ENCODE measurements around the gene TLE5. TPM values are rescaled to one million over a fixed set of nuclear protein-coding genes. Genes with fewer than 3 reads are reported as not detected.

Gene TLE5
- polyA plus RNA-seq, 1 donor (not counting 4 experiments of a cell fraction or from before 2014, with no cell fraction given) = 249 TPM

GRCh38 chr19:3036119-3036976, 25.9 kb downstream of the TLE5 start:
- no peaks in the 10 kb centered on the region for H3K79me2 ChIP-seq (ENCODE audit: control insufficient read depth, insufficient read depth, low read length)
- peak overlapping the region; percentile 76 for H3K27ac ChIP-seq (ENCODE audit: control insufficient read depth, insufficient read depth, low read length)
- TF ChIP-seq EZH2 (IDR thresholded peaks at IDR 0.05; ENCODE audit: low read length) = no peak
- TF ChIP-seq, protein P1, sequence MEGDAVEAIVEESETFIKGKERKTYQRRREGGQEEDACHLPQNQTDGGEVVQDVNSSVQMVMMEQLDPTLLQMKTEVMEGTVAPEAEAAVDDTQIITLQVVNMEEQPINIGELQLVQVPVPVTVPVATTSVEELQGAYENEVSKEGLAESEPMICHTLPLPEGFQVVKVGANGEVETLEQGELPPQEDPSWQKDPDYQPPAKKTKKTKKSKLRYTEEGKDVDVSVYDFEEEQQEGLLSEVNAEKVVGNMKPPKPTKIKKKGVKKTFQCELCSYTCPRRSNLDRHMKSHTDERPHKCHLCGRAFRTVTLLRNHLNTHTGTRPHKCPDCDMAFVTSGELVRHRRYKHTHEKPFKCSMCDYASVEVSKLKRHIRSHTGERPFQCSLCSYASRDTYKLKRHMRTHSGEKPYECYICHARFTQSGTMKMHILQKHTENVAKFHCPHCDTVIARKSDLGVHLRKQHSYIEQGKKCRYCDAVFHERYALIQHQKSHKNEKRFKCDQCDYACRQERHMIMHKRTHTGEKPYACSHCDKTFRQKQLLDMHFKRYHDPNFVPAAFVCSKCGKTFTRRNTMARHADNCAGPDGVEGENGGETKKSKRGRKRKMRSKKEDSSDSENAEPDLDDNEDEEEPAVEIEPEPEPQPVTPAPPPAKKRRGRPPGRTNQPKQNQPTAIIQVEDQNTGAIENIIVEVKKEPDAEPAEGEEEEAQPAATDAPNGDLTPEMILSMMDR (optimal IDR thresholded peaks at IDR 0.05 in 1 of 3, IDR thresholded peaks at IDR 0.05 in 1 of 3, conservative IDR thresholded peaks at IDR 0.05 in 1 of 3; ENCODE audit: extremely low read depth in 1 of 3, insufficient read depth in 2 of 3, low read length in 3 of 3) = peak in 2 of 3 experiments; percentile 5 to 49
- H3K9ac ChIP-seq (ENCODE audit: control insufficient read depth, extremely low read depth, insufficient read depth, low read length) = peak overlapping the region; percentile 79
- DNase-seq (ENCODE audit: low read depth, low spot score) = peak; percentile 33
- H3K9me3 ChIP-seq (ENCODE audit: control insufficient read depth, low read depth, low read length) = no peaks in the 10 kb centered on the region
- no peak for FAIRE-seq
- H3K4me3 ChIP-seq (ENCODE audit: control insufficient read depth in 2 of 3, extremely low read depth in 1 of 3, insufficient read depth in 2 of 3, low read depth in 1 of 3, low read length in 3 of 3) = peak overlapping the region; percentile 35 to 72 (median 65)
- peaks cover 14% of the 10 kb centered on the region for H3K4me1 ChIP-seq (ENCODE audit: control insufficient read depth, extremely low read depth, insufficient read depth, low read length)
- dilution Hi-C loops (cut with MboI; ENCODE audit: extremely low pct_ligation_motif_present, low sequenced_read_pairs) = no loop called here
- H3K9me1 ChIP-seq (ENCODE audit: control insufficient read depth, extremely low read depth, insufficient read depth, low read length) = no peaks in the 10 kb centered on the region
- H4K20me1 ChIP-seq (ENCODE audit: control insufficient read depth, extremely low read depth, insufficient read depth, low read length) = no peaks in the 10 kb centered on the region
- peak overlapping the region; percentile 93 for H2AFZ ChIP-seq (ENCODE audit: control insufficient read depth, low read length)
- H3K27me3 ChIP-seq (ENCODE audit: control insufficient read depth, extremely low read depth, insufficient read depth, low read length) = no peaks in the 10 kb centered on the region
- H3K4me2 ChIP-seq (ENCODE audit: control insufficient read depth, extremely low read depth, insufficient read depth, low read depth, low read length) = peak overlapping the region; percentile 91
- no peaks in the 10 kb centered on the region for H3K36me3 ChIP-seq (ENCODE audit: control insufficient read depth in 2 of 2, extremely low read depth in 1 of 2, insufficient read depth in 2 of 2, low read length in 2 of 2)

GRCh38 chr19:3035542-3036118, 26.7 kb downstream of the TLE5 start:
- Histone ChIP-seq H3K9me3 (ENCODE audit: control insufficient read depth, low read depth, low read length) (no peaks in the 10 kb centered on the region), H4K20me1 (ENCODE audit: control insufficient read depth, extremely low read depth, insufficient read depth, low read length) (no peaks in the 10 kb centered on the region), H3K9ac (ENCODE audit: control insufficient read depth, extremely low read depth, insufficient read depth, low read length) (peak overlapping the region; percentile 79), H3K27me3 (ENCODE audit: control insufficient read depth, extremely low read depth, insufficient read depth, low read length) (no peaks in the 10 kb centered on the region), H3K9me1 (ENCODE audit: control insufficient read depth, extremely low read depth, insufficient read depth, low read length) (no peaks in the 10 kb centered on the region), H3K4me2 (ENCODE audit: control insufficient read depth, extremely low read depth, insufficient read depth, low read depth, low read length) (peak overlapping the region; percentile 91), H2AFZ (ENCODE audit: control insufficient read depth, low read length) (peak overlapping the region; percentile 93), H3K4me1 (ENCODE audit: control insufficient read depth, extremely low read depth, insufficient read depth, low read length) (peaks cover 14% of the 10 kb centered on the region), H3K4me3 (ENCODE audit: control insufficient read depth in 2 of 3, extremely low read depth in 1 of 3, insufficient read depth in 2 of 3, low read depth in 1 of 3, low read length in 3 of 3) (peak overlapping the region; percentile 35 to 72 (median 65)), H3K36me3 (ENCODE audit: control insufficient read depth in 2 of 2, extremely low read depth in 1 of 2, insufficient read depth in 2 of 2, low read length in 2 of 2) (no peaks in the 10 kb centered on the region), H3K27ac (ENCODE audit: control insufficient read depth, insufficient read depth, low read length) (peak overlapping the region; percentile 76), H3K79me2 (ENCODE audit: control insufficient read depth, insufficient read depth, low read length) (no peaks in the 10 kb centered on the region)
- peak; percentile 85 for FAIRE-seq
- dilution Hi-C loops (cut with MboI; ENCODE audit: extremely low pct_ligation_motif_present, low sequenced_read_pairs) = no loop called here
- no peak for TF ChIP-seq EZH2 (IDR thresholded peaks at IDR 0.05; ENCODE audit: low read length)
- TF ChIP-seq, protein P1 (optimal IDR thresholded peaks at IDR 0.05 in 1 of 3, IDR thresholded peaks at IDR 0.05 in 1 of 3, conservative IDR thresholded peaks at IDR 0.05 in 1 of 3; ENCODE audit: extremely low read depth in 1 of 3, insufficient read depth in 2 of 3, low read length in 3 of 3) = no peak
- peak; percentile 85 for DNase-seq (ENCODE audit: low read depth, low spot score)

Measured in keratinocyte (primary cell).